KMS-11 (cell line): ENCODE results near the gene FOXQ1.

Source experiments
- H2AFZ ChIP-seq: fragments of 200-600 bp; sonication (generic); 2 replicates; pipeline ENCODE4 v1.6.1; 2016; ENCODE audit warnings: antibody characterized with exemption, mixed run types, low read depth
- H3K27ac ChIP-seq: fragments of 200-600 bp; sonication (generic); 2 replicates; pipeline ENCODE4 v1.6.1; 2016; ENCODE audit warnings: mild to moderate bottlenecking, mixed run types
- H3K27me3 ChIP-seq: fragments of 200-600 bp; sonication (generic); 2 replicates; pipeline ENCODE4 v1.6.1; 2017; ENCODE audit warnings: mild to moderate bottlenecking, low read depth, mixed run types, moderate library complexity; ENCODE audit not compliant: insufficient read depth
- H3K36me3 ChIP-seq: fragments of 200-600 bp; sonication (generic); 2 replicates; pipeline ENCODE4 v1.6.1; 2017; ENCODE audit warnings: mild to moderate bottlenecking, mixed run types; ENCODE audit not compliant: insufficient read depth
- H3K4me1 ChIP-seq: fragments of 200-600 bp; sonication (generic); 2 replicates; pipeline ENCODE4 v1.6.1; 2016; ENCODE audit warnings: mild to moderate bottlenecking, low read depth, mixed run types; ENCODE audit not compliant: poor library complexity, severe bottlenecking
- H3K4me2 ChIP-seq: fragments of 200-600 bp; sonication (generic); 2 replicates; pipeline ENCODE4 v1.7.0; 2016; ENCODE audit warnings: mild to moderate bottlenecking, mixed run types
- H3K4me3 ChIP-seq: fragments of 200-600 bp; sonication (generic); IDR thresholded peaks from 2 replicates; pipeline ENCODE4 v1.6.1; 2017; ENCODE audit warnings: low read depth, low read length, mixed read lengths; ENCODE audit not compliant: insufficient read depth
- H3K79me2 ChIP-seq: fragments of 200-600 bp; sonication (generic); 2 replicates; pipeline ENCODE4 v1.6.1; 2016; ENCODE audit warnings: low read depth, mixed run types; ENCODE audit not compliant: insufficient read depth
- H3K9ac ChIP-seq: fragments of 200-600 bp; sonication (generic); 2 replicates; pipeline ENCODE4 v1.6.1; 2016; ENCODE audit warnings: mild to moderate bottlenecking, mixed run types
- H4K20me1 ChIP-seq: fragments of 200-600 bp; sonication (generic); 2 replicates; pipeline ENCODE4 v1.6.1; 2016; ENCODE audit warnings: mild to moderate bottlenecking, mixed run types; ENCODE audit not compliant: insufficient read depth
- CTCF ChIP-seq: fragments of 200-600 bp; sonication (generic); conservative IDR thresholded peaks from 2 replicates; pipeline ENCODE4 v1.6.1; 2017; ENCODE audit warnings: low read depth, mild to moderate bottlenecking, antibody characterized with exemption, low read length, moderate library complexity, mixed read lengths

The FOXQ1 gene

GRCh38 chr6:1306133-1306532 is 5.8 kb upstream of the FOXQ1 start:
- Histone ChIP-seq H3K36me3 (no peaks in the 10 kb centered on the region), H3K9ac (no peak overlapping the region), H3K4me2 (no peak overlapping the region), H3K4me1 (no peaks in the 10 kb centered on the region), H3K27ac (no peak overlapping the region), H3K4me3 (no peak overlapping the region), H3K79me2 (no peaks in the 10 kb centered on the region), H4K20me1 (no peaks in the 10 kb centered on the region), H2AFZ (no peak overlapping the region), H3K27me3 (no peaks in the 10 kb centered on the region)
- TF ChIP-seq CTCF: no peak

GRCh38 chr6:1309366-1309765 is 2.5 kb upstream of the FOXQ1 start:
- TF ChIP-seq CTCF: no peak

GRCh38 chr6:1310628-1311399 is 1.1 kb upstream of the FOXQ1 start:
- no peak for TF ChIP-seq CTCF
- peaks cover 4% of the 10 kb centered on the region for H3K27me3 ChIP-seq
- H3K79me2 ChIP-seq: no peaks in the 10 kb centered on the region
- no peak overlapping the region for H3K4me3 ChIP-seq
- no peak overlapping the region for H3K4me2 ChIP-seq
- no peak overlapping the region for H2AFZ ChIP-seq
- no peaks in the 10 kb centered on the region for H3K36me3 ChIP-seq
- peaks cover 6% of the 10 kb centered on the region for H3K4me1 ChIP-seq
- H3K27ac ChIP-seq: no peak overlapping the region
- H3K9ac ChIP-seq: no peak overlapping the region
- no peaks in the 10 kb centered on the region for H4K20me1 ChIP-seq

More at GRCh38 chr6:1309366-1309765, 2.5 kb upstream of the FOXQ1 start:
- Histone ChIP-seq H3K27me3 (peaks cover 3% of the 10 kb centered on the region), H3K27ac (no peak overlapping the region), H3K79me2 (no peaks in the 10 kb centered on the region), H3K4me3 (no peak overlapping the region), H3K36me3 (no peaks in the 10 kb centered on the region), H3K4me2 (no peak overlapping the region), H3K9ac (no peak overlapping the region), H3K4me1 (peaks cover 6% of the 10 kb centered on the region), H4K20me1 (no peaks in the 10 kb centered on the region), H2AFZ (no peak overlapping the region)

- Histone ChIP-seq H3K9ac (peak overlapping the region; percentile 12; the same call in 1 of the 2 replicates), H3K4me2 (peak overlapping the region; percentile 82), H3K4me1 (peaks cover 6% of the 10 kb centered on the region), H3K27ac (no peak overlapping the region), H3K79me2 (no peaks in the 10 kb centered on the region), H3K36me3 (no peaks in the 10 kb centered on the region), H2AFZ (peak overlapping the region; percentile 82), H4K20me1 (no peaks in the 10 kb centered on the region), H3K4me3 (no peak overlapping the region), H3K27me3 (peaks cover 6% of the 10 kb centered on the region)
- TF ChIP-seq CTCF: no peak
Measured at GRCh38 chr6:1312203-1312472, 240 bp downstream of the FOXQ1 start.
